Urinary bladder (tissue), 4 donors: ENCODE data around the gene CFHR3. TPM values are rescaled to one million over a fixed set of nuclear protein-coding genes. Genes with fewer than 3 reads are reported as not detected.
"Not testable (repeated sequence)": the region's sequence is repeated elsewhere in the genome, so short reads cannot be mapped to it uniquely, and the experiment has no call there.

Experiments used
- DNase-seq: peaks from one replicate; pipeline ENCODE4 v3.0.0-alpha.2; 2015; ENCODE audit errors: extremely low spot score
- H3K27ac ChIP-seq: one replicate; pipeline ENCODE4 v1.5.1; 2013; ENCODE audit warnings: low read depth, mild to moderate bottlenecking, moderate library complexity
- H3K36me3 ChIP-seq: one replicate; pipeline ENCODE4 v1.6.1; 2013; ENCODE audit warnings: mild to moderate bottlenecking, moderate library complexity; ENCODE audit not compliant: insufficient read depth
- H3K4me1 ChIP-seq: one replicate; pipeline ENCODE4 v1.6.1; 2013; ENCODE audit warnings: mild to moderate bottlenecking, moderate library complexity; ENCODE audit not compliant: insufficient read depth
- H3K4me3 ChIP-seq: one replicate; pipeline ENCODE4 v1.5.1; 2013; ENCODE audit warnings: low read depth, low read length
- WGBS: extraction: QIAGEN DNeasy Blood & Tissue Kit; methylation state at CpG from one replicate; pipeline ENCODE4 v1.1.7; 2013; 5-methylcytosine and 5-hydroxymethylcytosine counted together
- polyA plus RNA-seq: library from polyadenylated mRNA; stranded (reverse); fragments of 200-250 nt; gene quantifications from one replicate; pipeline ENCODE4 v1.2.3, GENCODE V29; 2013
- total RNA-seq: library from RNA; depleted of rRNA; stranded (reverse); fragments of >200 nt; gene quantifications from one replicate; pipeline ENCODE4 v1.2.3, GENCODE V29; 2014
- donor health status: healthy with polysubstance abuse.
- donor health status: healthy.

CFHR3 gene
- total and polyA plus RNA-seq, 2 donors: 0.10 to 0.48 TPM

- not testable (repeated sequence) for H3K4me3 ChIP-seq, DNase-seq, H3K27ac ChIP-seq, H3K4me1 ChIP-seq, H3K36me3 ChIP-seq
- 37% methylated on average over 4 of the region's 4 CpGs for WGBS
Measured at GRCh38 chr1:196794103-196794502, 19.5 kb downstream of the CFHR3 start.

DNA sequence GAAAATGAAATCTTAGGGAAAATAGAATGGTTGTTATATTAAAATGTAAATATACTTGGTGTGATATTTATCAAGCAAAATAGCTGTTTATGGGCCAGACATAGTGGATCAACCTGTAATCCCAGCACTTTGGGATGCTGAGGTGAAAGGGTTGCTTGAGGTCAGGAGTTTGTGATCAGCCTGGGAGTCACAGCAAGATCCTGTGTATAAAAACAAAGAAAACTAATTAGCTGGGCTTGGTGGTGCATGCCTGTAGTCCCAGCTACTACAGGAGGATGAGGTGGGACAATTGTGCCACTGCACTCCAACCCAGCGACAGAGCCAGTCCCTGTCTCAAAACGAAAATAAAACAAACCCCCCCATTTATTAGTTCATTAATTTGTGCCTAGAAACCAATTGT lies 23.3 kb downstream of the CFHR3 start:
- Histone ChIP-seq H3K4me3 (no peak overlapping the region), H3K36me3 (no peaks in the 10 kb centered on the region), H3K4me1 (no peaks in the 10 kb centered on the region), H3K27ac (no peak overlapping the region)
- WGBS: 13% methylated on average over 2 of the region's 2 CpGs
- DNase-seq: no peak

DNA sequence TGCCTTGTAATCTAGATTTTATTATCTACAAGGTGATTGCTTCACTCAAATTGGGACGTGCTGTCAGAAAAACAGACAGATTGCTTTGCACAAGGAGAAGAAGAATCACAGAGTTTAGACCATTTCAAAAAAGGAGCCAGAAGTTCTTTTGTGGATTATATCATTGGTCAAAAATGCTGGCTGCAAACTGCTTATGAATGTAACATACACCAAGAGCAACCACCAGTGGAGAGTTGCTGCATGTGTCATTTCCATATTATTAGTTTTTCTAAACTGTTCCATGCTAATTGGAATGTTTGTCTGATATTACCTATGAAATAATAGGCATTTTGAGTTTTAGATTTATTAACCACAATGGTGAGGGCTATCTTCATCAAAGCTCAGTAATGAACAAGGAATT lies 27.3 kb downstream of the CFHR3 start:
- not testable (repeated sequence) for DNase-seq, H3K36me3 ChIP-seq, H3K27ac ChIP-seq, H3K4me1 ChIP-seq, H3K4me3 ChIP-seq
- WGBS: 77% methylated on average over 1 of the region's 1 CpG

DNA sequence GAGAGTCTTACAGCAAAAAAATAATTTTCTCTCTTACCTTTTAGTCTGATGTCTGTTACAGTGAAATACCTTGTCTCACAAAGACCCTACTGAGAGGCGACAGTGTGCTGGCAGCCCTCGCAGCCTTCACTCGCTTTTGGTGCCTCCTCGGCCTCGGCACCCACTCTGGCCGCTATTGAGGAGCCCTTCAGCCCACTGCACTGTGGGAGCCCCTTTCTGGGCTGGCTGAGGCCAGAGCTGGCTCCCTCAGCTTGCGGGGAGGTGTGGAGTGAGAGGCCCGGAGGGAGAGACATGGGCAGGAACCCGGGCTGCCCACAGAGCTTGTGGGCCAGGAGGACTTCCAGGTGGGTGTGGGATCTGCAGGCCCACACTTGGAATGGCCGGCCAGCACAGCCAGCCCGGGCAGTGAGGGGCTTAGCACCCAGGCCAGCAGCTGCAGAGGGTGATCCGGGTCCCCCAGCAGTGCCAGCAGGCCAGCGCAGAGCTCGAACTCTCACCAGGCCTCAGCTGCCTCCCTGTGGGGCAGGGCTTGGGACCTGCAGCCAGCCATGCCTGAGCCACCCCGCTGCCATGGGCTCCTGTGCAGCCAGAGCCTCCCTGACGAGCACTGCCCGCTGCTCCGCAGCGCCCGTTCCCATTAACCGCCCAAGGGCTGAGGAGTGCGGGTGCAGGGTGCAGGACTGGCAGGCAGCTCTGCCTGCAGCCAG lies 34.0 kb downstream of the CFHR3 start:
- no peak overlapping the region for H3K27ac ChIP-seq
- 84% methylated on average over 22 of the region's 22 CpGs for WGBS
- H3K36me3 ChIP-seq: no peaks in the 10 kb centered on the region
- no peak for DNase-seq
- no peaks in the 10 kb centered on the region for H3K4me1 ChIP-seq
- no peak overlapping the region for H3K4me3 ChIP-seq

DNA sequence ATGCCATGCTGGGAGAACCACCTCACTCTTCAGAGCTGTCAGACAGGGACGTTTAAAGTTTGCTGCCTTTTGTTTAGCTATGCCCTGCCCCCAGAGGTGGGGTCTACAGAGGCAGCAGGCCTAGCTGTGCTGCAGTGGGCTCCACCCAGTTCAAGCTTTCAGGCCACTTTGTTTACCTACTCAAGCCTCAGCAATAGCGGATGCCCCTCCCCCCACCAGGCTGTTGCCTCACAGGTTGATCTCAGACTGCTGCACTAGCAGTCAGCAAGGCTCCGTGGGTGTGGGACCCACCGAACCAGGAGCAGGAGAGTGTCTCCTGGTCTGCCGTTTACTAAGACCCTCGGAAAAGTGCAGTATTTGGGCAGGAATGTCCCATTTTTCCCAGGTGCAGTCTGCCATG lies 42.8 kb downstream of the CFHR3 start:
- not testable (repeated sequence) for H3K36me3 ChIP-seq, H3K4me3 ChIP-seq, H3K4me1 ChIP-seq, DNase-seq, H3K27ac ChIP-seq
- WGBS: 67% methylated on average over 6 of the region's 6 CpGs

- whole genome bisulfite sequencing: no CpG with 5 or more reads among the region's 1 CpG
- not testable (repeated sequence) for DNase-seq, H3K27ac ChIP-seq, H3K36me3 ChIP-seq, H3K4me3 ChIP-seq, H3K4me1 ChIP-seq
Measured at GRCh38 chr1:196819531-196819930, 44.9 kb downstream of the CFHR3 start, which contains the start of gene CFHR1. TSS of gene CFHR1 (plus strand) at chr1:196819731. CDS start at chr1:196819845, 114 bp downstream.

- WGBS: 3% methylated on average over 4 of the region's 4 CpGs
- not testable (repeated sequence) for DNase-seq, H3K27ac ChIP-seq, H3K36me3 ChIP-seq, H3K4me1 ChIP-seq, H3K4me3 ChIP-seq
Measured at GRCh38 chr1:196827860-196828259, 53.2 kb downstream of the CFHR3 start.

Other genes with a start within 250 kb of the CFHR3 start
- gene KCNT2, start 166.4 kb upstream of the CFHR3 start, total RNA-seq: 31.2 TPM
- gene KCNT2, start 166.4 kb upstream of the CFHR3 start, polyA plus RNA-seq: 4.7 TPM
- 299 TPM for gene CFH, start 122.8 kb upstream of the CFHR3 start, total RNA-seq
- gene CFH, start 122.8 kb upstream of the CFHR3 start, polyA plus RNA-seq: 411 TPM
- gene CFHR1, start 44.9 kb downstream of the CFHR3 start, total RNA-seq: 1.2 TPM
- gene CFHR1, start 44.9 kb downstream of the CFHR3 start, polyA plus RNA-seq: 0.39 TPM
- not detected for gene CFHR4, start 113.2 kb downstream of the CFHR3 start, total RNA-seq
- 0.04 TPM for gene CFHR4, start 113.2 kb downstream of the CFHR3 start, polyA plus RNA-seq
- gene CFHR2, start 168.9 kb downstream of the CFHR3 start, total RNA-seq: not detected
- 0.34 TPM for gene CFHR2, start 168.9 kb downstream of the CFHR3 start, polyA plus RNA-seq
- not detected for gene CFHR5, start 202.7 kb downstream of the CFHR3 start, total RNA-seq
- 0.05 TPM for gene CFHR5, start 202.7 kb downstream of the CFHR3 start, polyA plus RNA-seq